ENCODE results near the gene CHRM2. TPM values are rescaled to one million over a fixed set of nuclear protein-coding genes. Genes with fewer than 3 reads are reported as not detected.

Gene CHRM2
- total RNA-seq, 1 experiment from 2014 or later = not detected

- Histone ChIP-seq H3K9ac (ENCODE audit: extremely low read depth, insufficient read length, low read length) (no peak overlapping the region), H3K9me3 (ENCODE audit: control insufficient read depth, low read depth, low read length) (no peaks in the 10 kb centered on the region), H4K91ac (ENCODE audit: insufficient read length, low read depth, low read length) (no peak overlapping the region), H3K4me2 (ENCODE audit: insufficient read depth, insufficient read length, low read length) (no peak overlapping the region), H3K4ac (ENCODE audit: low read depth, low read length) (no peak overlapping the region), H3T11ph (ENCODE audit: low read length) (no peak overlapping the region), H4K20me1 (ENCODE audit: control insufficient read depth, insufficient read depth, insufficient read length) (no peaks in the 10 kb centered on the region), H3K79me1 (ENCODE audit: insufficient read depth, low read depth, low read length, poor library complexity, severe bottlenecking) (no peaks in the 10 kb centered on the region), H3K23ac (ENCODE audit: insufficient read length, low read depth, low read length) (no peak overlapping the region), H2AFZ (ENCODE audit: low read length) (no peak overlapping the region), H2BK15ac (ENCODE audit: low read depth, low read length) (no peak overlapping the region), H3K56ac (ENCODE audit: insufficient read length, low read depth, low read length) (no peak overlapping the region), H3K18ac (ENCODE audit: insufficient read length, low read depth, low read length) (no peak overlapping the region), H3K27me3 (ENCODE audit: insufficient read depth, low read length) (no peaks in the 10 kb centered on the region), H2BK12ac (ENCODE audit: insufficient read length, low read depth, low read length) (no peak overlapping the region), H3K23me2 (ENCODE audit: insufficient read length, low read depth, low read length, poor library complexity, severe bottlenecking) (no peaks in the 10 kb centered on the region), H2AK5ac (ENCODE audit: insufficient read length, low read length) (no peak overlapping the region), H3K27ac (ENCODE audit: insufficient read length, low read depth, low read length) (no peak overlapping the region), H3K79me2 (ENCODE audit: insufficient read depth, low read length) (no peaks in the 10 kb centered on the region), H2BK20ac (ENCODE audit: low read depth, low read length, poor library complexity, severe bottlenecking) (no peak overlapping the region), H4K5ac (ENCODE audit: insufficient read length, low read depth, low read length) (no peak overlapping the region), H4K8ac (replicated peaks; ENCODE audit: insufficient read length, low read depth, low read length) (no peak overlapping the region), H2BK120ac (ENCODE audit: low read depth, low read length, poor library complexity, severe bottlenecking) (no peak overlapping the region), H2BK5ac (ENCODE audit: insufficient read length, low read length) (no peak overlapping the region), H3K4me1 (ENCODE audit: insufficient read depth, low read length) (no peaks in the 10 kb centered on the region), H3K14ac (ENCODE audit: insufficient read depth, low read length) (no peak overlapping the region)
- DNase-seq = no peak
- WGBS (ENCODE audit: extremely low coverage, insufficient read length, low lambda C conversion rate) = no CpG with 5 or more reads among the region's 5 CpGs
- Mint-ChIP-seq H3K4me1 (peaks cover 1 to 4% of the 10 kb centered on the region in 2 experiments), H3K27ac (no peak overlapping the region), H3K9me3 (peaks cover 0 to 4% of the 10 kb centered on the region in 2 experiments; a peak in 1 of 5 replicates), H3K36me3 (ENCODE audit: insufficient read depth in 1 of 3, low read depth in 3 of 3) (no peaks in the 10 kb centered on the region), H3K4me3 (no peak overlapping the region), H3K27me3 (ENCODE audit: low read depth) (no peaks in the 10 kb centered on the region)
- TF ChIP-seq CTCF (conservative IDR thresholded peaks at IDR 0.05) = no peak
Observed at GRCh38 chr7:136937436-136937835, 69.0 kb downstream of the CHRM2 start.
